ENCODE results near the gene CTNNA3.

Gene CTNNA3

GRCh38 chr10:67664942-67665341 lies 31.1 kb downstream of the CTNNA3 start:
- DNase-seq: no peak

- DNase-seq: no peak
These were observed 32.4 kb downstream of the CTNNA3 start for GRCh38 chr10:67663449-67664087.

- no peak for DNase-seq
These were observed 33.6 kb downstream of the CTNNA3 start for GRCh38 chr10:67662415-67662814.

- no peak for DNase-seq
These were observed 36.5 kb downstream of the CTNNA3 start for GRCh38 chr10:67659497-67659896.

GRCh38 chr10:67657775-67658174 lies 38.2 kb downstream of the CTNNA3 start:
- no peak for DNase-seq

GRCh38 chr10:67650558-67650957 lies 45.4 kb downstream of the CTNNA3 start:
- no peak for DNase-seq

GRCh38 chr10:67648613-67649229 lies 47.3 kb downstream of the CTNNA3 start:
- no peak for DNase-seq

- DNase-seq: no peak
These were observed 65.1 kb downstream of the CTNNA3 start for GRCh38 chr10:67630904-67631303.

- DNase-seq: no peak
These were observed 66.5 kb downstream of the CTNNA3 start for GRCh38 chr10:67629461-67629971.

- DNase-seq: no peak
These were observed 73.0 kb downstream of the CTNNA3 start for GRCh38 chr10:67622984-67623383.

GRCh38 chr10:67622511-67622910 lies 73.5 kb downstream of the CTNNA3 start:
- DNase-seq: no peak

GRCh38 chr10:67621834-67622233 lies 74.2 kb downstream of the CTNNA3 start:
- DNase-seq: no peak

GRCh38 chr10:67618116-67618515 lies 77.9 kb downstream of the CTNNA3 start:
- DNase-seq: no peak

- DNase-seq: peak; percentile 6
These were observed 83.1 kb downstream of the CTNNA3 start for GRCh38 chr10:67612577-67613537.

GRCh38 chr10:67612176-67612575 lies 83.8 kb downstream of the CTNNA3 start:
- no peak for DNase-seq

- no peak for DNase-seq
These were observed 85.8 kb downstream of the CTNNA3 start for GRCh38 chr10:67609996-67610793.

- no peak for DNase-seq
These were observed 88.0 kb downstream of the CTNNA3 start for GRCh38 chr10:67608001-67608400.

- DNase-seq: no peak
These were observed 88.5 kb downstream of the CTNNA3 start for GRCh38 chr10:67607472-67607871.

GRCh38 chr10:67606572-67606971 lies 89.4 kb downstream of the CTNNA3 start:
- DNase-seq: peak; percentile 34

- no peak for DNase-seq
These were observed 92.3 kb downstream of the CTNNA3 start for GRCh38 chr10:67603701-67604100.

GRCh38 chr10:67603086-67603485 lies 92.9 kb downstream of the CTNNA3 start:
- DNase-seq: no peak

GRCh38 chr10:67602268-67602950 lies 93.6 kb downstream of the CTNNA3 start:
- DNase-seq: no peak

Measured in T1000 (cell line).